ENCODE measurements around the gene TOR2A.

- TF ChIP-seq POLR2A (IDR thresholded peaks at IDR 0.05), result no peak
- TF ChIP-seq CTCF (IDR thresholded peaks at IDR 0.05), result no peak
- no peak for TF ChIP-seq EP300 (IDR thresholded peaks at IDR 0.05)
- TF ChIP-seq POLR2AphosphoS5 (IDR thresholded peaks at IDR 0.05), result no peak
Measured at GRCh38 chr9:127711226-127711701, 23.8 kb downstream of the TOR2A start.

Data from upper lobe of left lung (tissue), 4 donors.